Measurements from ENCODE around the gene ECE1.

- no peak for TF ChIP-seq CTCF (conservative IDR thresholded peaks at IDR 0.05; ENCODE audit: low read length)
- TF ChIP-seq EZH2phosphoT487 (IDR thresholded peaks at IDR 0.05; ENCODE audit: borderline replicate concordance) = no peak
Observed at GRCh38 chr1:21324368-21325141, 34.3 kb upstream of the ECE1 start.
